Esophagus squamous epithelium (tissue), 4 donors: ENCODE measurements around the gene PRKD1.

ENCODE experiments used
- CTCF ChIP-seq, 6 experiments: fragments of 450-650 bp in 4 of 6; fragments of 200-600 bp in 2 of 6; sonication (generic) in 2 of 6; IDR thresholded peaks; one replicate each; pipeline ENCODE4 v1.5.1; 2016 to 2019; ENCODE audit warnings: antibody characterized with exemption in 6 of 6, mild to moderate bottlenecking in 4 of 6, moderate library complexity in 4 of 6
- POLR2A ChIP-seq, 4 donors: fragments of 450-650 bp; IDR thresholded peaks; one replicate each; pipeline ENCODE4 v1.6.1; 2017; ENCODE audit warnings: antibody characterized with exemption in 4 of 4, mild to moderate bottlenecking in 4 of 4, moderate library complexity in 3 of 4

GRCh38 chr14:29829851-29830250 is 97.8 kb downstream of the PRKD1 start:
- no peak for TF ChIP-seq CTCF (IDR thresholded peaks at IDR 0.05)
- no peak for TF ChIP-seq POLR2A (IDR thresholded peaks at IDR 0.05)
